BE2C (cell line): ENCODE measurements around the gene NAA11.
"Not testable (repeated sequence)": the region's sequence is repeated elsewhere in the genome, so short reads cannot be mapped to it uniquely, and the experiment has no call there.

Experiments
- DNase-seq: peaks from one replicate; pipeline ENCODE4 v3.0.0-alpha.2; 2020
- H3K27me3 ChIP-seq: fragments of 250-450 bp; sonication (Bioruptor Pico); 2 replicates; pipeline ENCODE4 v1.5.1; 2020; ENCODE audit warnings: mild to moderate bottlenecking
- H3K36me3 ChIP-seq: fragments of 250-450 bp; sonication (Bioruptor Pico); 2 replicates; pipeline ENCODE4 v1.5.1; 2020; ENCODE audit warnings: mild to moderate bottlenecking
- H3K4me1 ChIP-seq: fragments of 250-450 bp; sonication (Bioruptor Pico); 2 replicates; pipeline ENCODE4 v1.5.1; 2020
- H3K4me3 ChIP-seq: 2 replicates; pipeline ENCODE4 v1.5.1; 2011; ENCODE audit warnings: low read depth, low read length
- H3K9me3 ChIP-seq: fragments of 250-450 bp; sonication (Bioruptor Pico); 2 replicates; pipeline ENCODE4 v1.5.1; 2020
- TF ChIP-seq, protein P1 (sequence below): IDR thresholded peaks from 2 replicates; pipeline ENCODE4 v1.5.1; 2012; ENCODE audit warnings: mild to moderate bottlenecking, low read depth, low read length

Gene NAA11

DNA sequence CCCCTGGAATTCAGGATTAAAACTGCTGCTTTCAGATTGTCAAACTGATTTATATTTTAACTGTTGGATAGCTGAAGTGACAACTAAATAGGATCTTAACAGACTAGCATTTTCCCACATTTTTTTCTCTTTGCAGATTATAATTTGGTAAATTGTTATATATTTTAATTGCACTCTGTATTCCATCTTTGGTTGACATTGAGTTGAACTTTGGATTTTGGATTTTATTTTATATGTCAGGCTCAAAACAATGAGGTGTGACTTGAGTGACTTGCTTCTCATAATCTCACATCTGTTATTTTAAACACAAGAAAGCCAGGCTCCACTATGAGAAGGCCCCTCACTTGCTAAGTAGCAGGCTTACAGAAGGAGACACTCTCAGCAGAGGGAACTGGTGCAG is 38.1 kb downstream of the NAA11 start:
- DNase-seq: no peak
- Histone ChIP-seq H3K9me3 (no peaks in the 10 kb centered on the region), H3K27me3 (no peaks in the 10 kb centered on the region), H3K4me3 (no peak overlapping the region), H3K36me3 (no peaks in the 10 kb centered on the region), H3K4me1 (no peaks in the 10 kb centered on the region; the same call in 1 of the 2 replicates)
- TF ChIP-seq, protein P1, sequence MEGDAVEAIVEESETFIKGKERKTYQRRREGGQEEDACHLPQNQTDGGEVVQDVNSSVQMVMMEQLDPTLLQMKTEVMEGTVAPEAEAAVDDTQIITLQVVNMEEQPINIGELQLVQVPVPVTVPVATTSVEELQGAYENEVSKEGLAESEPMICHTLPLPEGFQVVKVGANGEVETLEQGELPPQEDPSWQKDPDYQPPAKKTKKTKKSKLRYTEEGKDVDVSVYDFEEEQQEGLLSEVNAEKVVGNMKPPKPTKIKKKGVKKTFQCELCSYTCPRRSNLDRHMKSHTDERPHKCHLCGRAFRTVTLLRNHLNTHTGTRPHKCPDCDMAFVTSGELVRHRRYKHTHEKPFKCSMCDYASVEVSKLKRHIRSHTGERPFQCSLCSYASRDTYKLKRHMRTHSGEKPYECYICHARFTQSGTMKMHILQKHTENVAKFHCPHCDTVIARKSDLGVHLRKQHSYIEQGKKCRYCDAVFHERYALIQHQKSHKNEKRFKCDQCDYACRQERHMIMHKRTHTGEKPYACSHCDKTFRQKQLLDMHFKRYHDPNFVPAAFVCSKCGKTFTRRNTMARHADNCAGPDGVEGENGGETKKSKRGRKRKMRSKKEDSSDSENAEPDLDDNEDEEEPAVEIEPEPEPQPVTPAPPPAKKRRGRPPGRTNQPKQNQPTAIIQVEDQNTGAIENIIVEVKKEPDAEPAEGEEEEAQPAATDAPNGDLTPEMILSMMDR: no peak

DNA sequence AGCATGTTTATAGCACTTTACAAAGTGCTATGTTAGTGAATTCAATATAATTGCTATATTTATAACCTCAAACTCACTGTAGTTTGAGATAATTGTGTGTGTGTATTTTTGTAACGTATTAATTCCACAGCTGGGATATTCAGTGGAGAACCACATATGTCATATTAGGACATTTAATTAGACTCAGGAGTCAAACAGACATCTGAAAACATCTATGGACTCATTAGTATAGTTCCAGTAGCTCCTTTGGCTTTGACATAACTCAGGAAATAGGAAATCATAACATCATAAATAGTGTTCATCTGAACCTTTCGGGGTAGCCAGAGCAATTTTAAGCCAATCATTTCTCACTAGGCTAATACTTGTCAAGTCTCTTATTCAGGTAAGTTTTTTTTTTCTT is 38.8 kb downstream of the NAA11 start:
- H3K36me3 ChIP-seq: no peaks in the 10 kb centered on the region
- TF ChIP-seq, protein P1: no peak
- H3K27me3 ChIP-seq: no peaks in the 10 kb centered on the region
- H3K4me3 ChIP-seq: no peak overlapping the region
- no peaks in the 10 kb centered on the region for H3K9me3 ChIP-seq
- H3K4me1 ChIP-seq: no peaks in the 10 kb centered on the region; the same call in 1 of the 2 replicates
- DNase-seq: no peak

DNA sequence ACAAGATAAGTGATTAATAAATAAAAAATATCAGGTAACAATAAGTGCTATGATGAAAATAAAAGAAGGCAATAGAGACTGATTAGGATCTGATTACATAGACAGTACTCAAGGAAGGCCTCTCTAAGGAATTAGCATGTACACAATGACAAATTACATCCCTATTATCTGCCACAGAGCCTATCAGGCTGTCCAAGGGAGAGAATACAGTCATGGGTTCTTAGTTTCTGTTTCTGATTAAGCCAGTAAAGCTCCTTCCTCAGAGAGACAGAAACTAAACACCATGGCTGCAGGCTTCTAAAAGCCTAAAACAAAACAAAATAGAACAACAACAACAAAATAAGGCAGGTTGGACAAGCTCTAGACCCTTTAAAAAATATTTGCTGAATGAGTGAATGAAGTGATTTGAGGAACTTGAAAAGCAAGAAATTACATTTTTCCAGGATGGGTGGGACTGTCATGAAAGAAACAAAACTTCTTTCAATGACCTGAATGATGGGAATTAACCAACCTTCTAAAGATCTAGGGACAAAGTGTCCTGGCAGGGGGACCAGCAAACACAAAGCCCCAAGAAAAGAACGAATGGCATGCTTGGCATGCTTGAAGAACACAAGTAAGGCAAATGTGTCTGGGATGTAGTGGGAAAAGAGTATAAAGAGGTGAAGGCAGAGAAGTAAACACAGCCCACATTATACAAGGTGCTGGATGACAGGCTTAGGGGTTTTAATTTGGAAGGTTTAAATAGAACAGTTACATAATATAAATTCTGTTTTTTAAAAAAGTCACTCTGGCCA is 44.1 kb downstream of the NAA11 start:
- Histone ChIP-seq H3K4me1 (peaks cover 11% of the 10 kb centered on the region), H3K27me3 (no peaks in the 10 kb centered on the region), H3K9me3 (no peaks in the 10 kb centered on the region), H3K4me3 (no peak overlapping the region), H3K36me3 (no peaks in the 10 kb centered on the region)
- DNase-seq: no peak
- TF ChIP-seq, protein P1: no peak

DNA sequence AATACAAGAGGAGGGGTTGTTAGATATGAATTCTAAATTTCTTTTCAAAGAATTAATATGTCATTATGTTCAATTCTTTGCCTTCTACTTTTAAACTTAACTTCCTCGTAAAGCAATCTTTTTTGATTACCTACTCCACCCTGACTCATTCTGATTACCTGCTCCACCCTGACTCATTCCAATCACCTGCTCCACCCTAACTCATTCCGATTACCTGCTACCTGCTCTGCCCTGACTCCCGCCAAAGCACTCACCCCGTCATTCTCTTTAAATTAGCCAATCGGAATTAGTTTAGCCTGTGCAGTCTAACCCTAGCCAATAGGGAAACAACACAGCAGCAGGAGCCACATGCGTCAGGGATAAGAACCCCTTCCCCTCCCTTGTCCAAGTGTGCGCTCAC is 48.4 kb downstream of the NAA11 start:
- DNase-seq, H3K36me3 ChIP-seq, H3K27me3 ChIP-seq, H3K9me3 ChIP-seq, H3K4me3 ChIP-seq: not testable (repeated sequence)
- H3K4me1 ChIP-seq: peaks cover 17% of the 10 kb centered on the region

DNA sequence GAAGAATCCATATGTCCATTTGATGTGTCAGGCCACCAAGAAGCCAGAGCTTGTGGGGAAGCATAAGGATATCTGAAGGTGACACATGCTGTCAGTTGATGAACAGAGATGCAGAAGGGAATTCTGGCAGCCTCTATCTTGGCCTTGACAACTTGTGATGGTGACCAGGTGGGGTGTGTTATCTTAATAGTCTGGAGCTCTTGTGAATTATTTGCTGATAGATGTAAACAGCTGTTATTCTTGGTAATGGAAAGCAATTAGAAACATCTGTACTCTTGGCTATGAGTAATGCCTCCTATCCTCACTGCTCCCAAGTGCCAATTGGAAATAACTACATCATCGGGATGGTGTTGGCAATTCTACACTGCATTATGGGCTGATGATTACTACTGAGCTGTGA is 51.9 kb downstream of the NAA11 start:
- Histone ChIP-seq H3K4me3 (no peak overlapping the region), H3K4me1 (peaks cover 6% of the 10 kb centered on the region), H3K27me3 (no peaks in the 10 kb centered on the region), H3K9me3 (no peaks in the 10 kb centered on the region), H3K36me3 (no peaks in the 10 kb centered on the region)
- TF ChIP-seq, protein P1: no peak
- peak; percentile 65 for DNase-seq

DNA sequence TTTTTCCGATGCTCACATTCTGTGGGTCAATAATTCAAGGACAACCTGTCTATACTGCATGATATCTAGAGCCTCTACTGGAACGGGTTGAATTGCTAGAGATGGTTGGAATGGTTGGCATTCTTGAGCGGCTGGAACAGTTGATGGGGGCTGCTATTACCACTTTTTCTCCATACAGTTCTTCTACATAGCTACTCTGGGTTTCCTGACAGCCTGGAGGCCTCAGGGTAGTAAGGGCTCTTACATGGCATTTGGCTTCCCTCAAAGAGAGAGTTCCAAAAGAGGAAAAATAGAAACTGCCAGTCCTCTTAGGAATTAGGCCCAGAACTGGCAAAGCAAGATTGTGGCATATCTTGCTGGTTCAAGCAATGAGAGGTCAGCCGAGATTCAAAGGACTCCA is 53.1 kb downstream of the NAA11 start:
- Histone ChIP-seq H3K36me3 (no peaks in the 10 kb centered on the region), H3K4me3 (no peak overlapping the region), H3K9me3 (no peaks in the 10 kb centered on the region), H3K27me3 (no peaks in the 10 kb centered on the region), H3K4me1 (peaks cover 6% of the 10 kb centered on the region)
- no peak for DNase-seq
- TF ChIP-seq, protein P1: no peak
